IPS-15b (cell line): ENCODE measurements around the gene MOB2.

ENCODE experiments used
- H3K27me3 ChIP-seq: one replicate; pipeline ENCODE4 v1.6.1; 2013; ENCODE audit warnings: low read length; ENCODE audit not compliant: control insufficient read depth, insufficient read depth
- H3K36me3 ChIP-seq: one replicate; pipeline ENCODE4 v1.6.1; 2013; ENCODE audit warnings: low read length; ENCODE audit not compliant: control insufficient read depth, insufficient read depth
- H3K4me1 ChIP-seq: one replicate; pipeline ENCODE4 v1.6.1; 2013; ENCODE audit warnings: mild to moderate bottlenecking, low read length; ENCODE audit not compliant: control insufficient read depth, insufficient read depth
- H3K4me3 ChIP-seq: one replicate; pipeline ENCODE4 v1.5.1; 2013; ENCODE audit warnings: low read depth, low read length
- H3K9ac ChIP-seq: one replicate; pipeline ENCODE4 v1.6.1; 2013; ENCODE audit warnings: low read depth, mild to moderate bottlenecking, low read length
- H3K9me3 ChIP-seq: one replicate; pipeline ENCODE4 v1.6.1; 2013; ENCODE audit warnings: mild to moderate bottlenecking, low read length; ENCODE audit not compliant: control insufficient read depth, insufficient read depth

The MOB2 gene

DNA sequence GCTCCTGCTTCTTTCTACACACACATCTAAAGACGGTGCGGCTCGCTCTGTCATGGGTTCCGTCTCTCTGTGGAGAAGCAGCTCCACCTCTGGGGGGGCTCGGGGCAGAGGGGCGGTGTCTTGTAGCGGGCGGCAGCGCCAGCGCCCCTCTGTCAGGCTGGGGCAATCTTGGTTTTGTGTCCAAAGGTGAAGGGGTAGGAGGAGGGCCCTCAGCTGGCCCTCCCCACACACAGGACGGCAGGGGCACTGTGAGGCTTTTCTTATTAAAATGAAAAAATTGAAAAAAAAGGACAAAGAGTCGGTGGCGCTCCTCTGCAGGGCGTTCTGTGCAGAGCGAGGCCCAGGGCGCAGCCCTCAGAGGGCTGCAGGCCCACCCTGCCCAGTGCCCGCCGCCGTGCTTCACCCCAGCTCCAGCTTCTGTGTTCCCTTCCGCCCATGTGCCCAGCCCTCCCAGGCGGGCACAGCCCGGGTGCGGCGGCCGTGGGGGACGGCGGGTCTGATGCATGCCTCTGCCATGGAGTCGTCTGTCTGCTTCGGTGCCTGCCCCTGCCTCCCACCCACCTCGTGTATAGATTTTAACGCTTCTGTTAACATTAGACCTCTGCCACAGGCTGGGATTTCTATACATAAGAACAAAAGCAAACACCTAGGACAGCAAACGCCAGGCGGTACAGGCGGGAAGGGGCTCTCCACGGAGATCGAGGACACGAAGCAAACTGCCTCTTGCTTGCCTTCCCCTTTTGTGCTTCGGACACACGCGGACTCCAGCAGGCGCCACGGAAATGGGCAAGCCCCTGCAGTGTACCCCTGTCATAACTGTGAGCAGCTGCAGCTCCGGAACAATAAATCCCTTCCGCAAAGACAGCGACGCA, 24.5 kb downstream of the MOB2 start:
- H3K27me3 ChIP-seq: no peaks in the 10 kb centered on the region
- no peaks in the 10 kb centered on the region for H3K4me1 ChIP-seq
- no peak overlapping the region for H3K9ac ChIP-seq
- H3K4me3 ChIP-seq: no peak overlapping the region
- H3K9me3 ChIP-seq: no peaks in the 10 kb centered on the region
- H3K36me3 ChIP-seq: peaks cover 4% of the 10 kb centered on the region

DNA sequence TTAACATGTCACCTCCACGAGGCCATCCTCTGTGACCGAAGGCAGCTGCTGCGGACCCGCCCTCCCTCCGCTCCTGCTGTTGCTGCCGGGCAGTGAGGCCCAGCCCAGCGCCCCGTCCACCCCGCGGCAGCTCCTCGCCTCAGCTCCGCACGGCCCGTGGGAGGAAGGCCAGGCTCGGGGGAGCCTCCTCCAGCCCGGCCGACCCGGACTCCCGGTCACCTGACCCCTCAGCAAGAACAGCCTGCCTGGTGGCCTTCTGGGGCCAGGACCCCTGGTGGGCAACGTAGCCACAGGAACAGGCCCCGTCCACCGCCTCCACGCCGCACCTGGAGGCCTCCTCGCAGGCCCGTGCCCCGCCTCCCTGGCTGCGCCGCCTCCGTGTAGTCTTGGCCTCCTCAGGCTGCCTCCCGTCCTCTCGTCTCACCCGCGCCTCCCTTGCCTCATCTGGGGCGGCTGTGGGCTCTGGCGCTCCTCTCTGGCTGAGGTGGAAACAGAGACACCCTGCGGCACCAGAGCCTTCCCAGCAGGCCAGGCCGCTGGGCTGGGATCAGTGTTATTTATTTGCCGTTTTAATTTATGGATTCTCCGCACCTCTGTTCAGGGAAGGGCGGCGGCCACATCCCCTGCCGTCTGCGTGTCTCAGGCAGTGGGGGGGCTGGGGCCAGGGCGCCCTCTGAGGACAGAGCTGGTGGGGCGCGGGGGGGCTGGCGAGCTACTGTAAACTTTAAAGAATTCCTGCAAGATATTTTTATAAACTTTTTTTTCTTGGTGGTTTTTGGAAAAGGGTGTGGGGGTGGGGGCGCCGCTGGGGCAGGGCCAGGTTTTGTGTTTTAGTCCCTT, 25.4 kb downstream of the MOB2 start:
- Histone ChIP-seq H3K4me3 (no peak overlapping the region), H3K9me3 (no peaks in the 10 kb centered on the region), H3K36me3 (peaks cover 8% of the 10 kb centered on the region), H3K4me1 (no peaks in the 10 kb centered on the region), H3K9ac (no peak overlapping the region), H3K27me3 (no peaks in the 10 kb centered on the region)

DNA sequence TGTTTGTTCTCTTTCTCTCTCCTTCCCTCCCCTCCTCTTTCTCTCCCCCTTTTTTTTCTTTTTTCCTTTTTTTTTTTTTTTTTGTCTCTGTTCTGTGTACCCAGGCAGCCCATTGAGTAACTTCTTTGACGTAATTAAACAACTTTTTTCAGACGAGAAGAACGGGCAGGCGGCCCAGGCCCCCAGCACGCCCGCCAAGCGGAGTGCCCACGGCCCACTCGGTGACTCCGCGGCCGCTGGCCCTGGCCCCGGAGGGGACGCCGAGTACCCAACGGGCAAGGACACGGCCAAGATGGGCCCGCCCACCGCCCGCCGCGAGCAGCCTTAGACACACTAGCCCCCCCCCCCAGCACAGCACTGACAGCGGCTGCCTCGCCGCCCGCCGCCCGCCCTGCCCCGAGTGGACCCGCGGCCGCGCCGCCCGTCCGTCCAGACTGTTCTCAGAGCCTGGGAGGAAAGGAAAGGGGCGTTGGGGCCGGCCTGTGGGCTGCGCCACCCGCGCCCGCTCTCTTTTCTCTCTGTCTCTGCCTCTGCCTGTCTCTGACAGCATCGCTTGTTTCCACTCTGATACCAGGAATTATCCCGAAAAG, 26.1 kb downstream of the MOB2 start:
- H3K4me1 ChIP-seq: no peaks in the 10 kb centered on the region
- no peaks in the 10 kb centered on the region for H3K9me3 ChIP-seq
- no peak overlapping the region for H3K9ac ChIP-seq
- H3K36me3 ChIP-seq: peaks cover 9% of the 10 kb centered on the region
- no peak overlapping the region for H3K4me3 ChIP-seq
- no peaks in the 10 kb centered on the region for H3K27me3 ChIP-seq

DNA sequence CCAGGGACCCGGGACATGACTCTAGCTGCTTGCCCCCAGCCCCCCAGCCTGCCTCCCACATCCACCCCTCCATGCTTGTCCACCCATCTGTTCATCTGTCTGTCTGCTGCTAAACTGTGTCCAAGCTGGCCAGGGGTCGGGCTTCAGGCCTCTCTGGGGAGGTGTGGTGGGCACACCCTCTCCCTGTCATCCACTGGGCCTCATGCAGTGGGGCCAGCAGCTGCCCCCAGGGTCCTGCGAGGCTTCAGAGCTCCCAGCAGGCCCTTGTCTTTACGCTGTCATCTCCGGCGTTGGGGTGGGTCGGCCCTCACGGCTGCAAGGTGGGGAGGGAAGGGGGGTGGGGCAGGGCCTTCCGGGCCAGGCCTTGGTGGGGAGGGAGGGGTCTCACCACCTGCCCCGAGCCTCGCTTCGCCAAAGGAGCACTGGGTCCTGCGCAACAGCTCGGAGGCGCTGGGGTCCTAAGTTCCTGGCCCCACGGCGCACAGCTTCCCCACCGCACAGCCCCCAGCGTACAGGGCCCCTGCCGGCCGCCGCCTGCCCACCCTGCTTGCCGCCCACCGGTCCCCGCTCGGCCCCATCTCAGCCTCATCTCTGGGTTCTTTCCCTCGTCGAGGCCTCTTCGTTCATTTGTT, 26.7 kb downstream of the MOB2 start:
- Histone ChIP-seq H3K9me3 (no peaks in the 10 kb centered on the region), H3K36me3 (peaks cover 7% of the 10 kb centered on the region)

DNA sequence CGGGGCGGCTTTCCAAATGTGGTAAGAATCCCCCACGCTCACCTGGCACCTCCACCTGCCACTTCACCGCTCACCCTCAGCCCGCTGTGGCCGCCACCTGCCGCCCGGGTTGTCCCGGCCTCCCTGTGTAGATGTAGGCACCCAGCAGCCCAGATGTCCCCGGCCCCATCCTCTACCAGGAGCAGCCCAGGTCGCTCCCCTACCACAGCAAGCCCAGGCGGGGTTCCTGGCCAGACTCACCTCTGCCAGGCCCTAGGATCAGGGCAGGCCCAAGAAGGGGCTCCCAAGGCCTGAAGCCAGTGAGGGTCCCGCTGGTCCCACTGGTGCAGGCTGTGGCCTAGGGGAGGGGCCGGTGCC, 27.4 kb downstream of the MOB2 start:
- Histone ChIP-seq H3K4me1 (no peaks in the 10 kb centered on the region), H3K9ac (no peak overlapping the region), H3K9me3 (no peaks in the 10 kb centered on the region), H3K27me3 (no peaks in the 10 kb centered on the region), H3K4me3 (no peak overlapping the region), H3K36me3 (peaks cover 12% of the 10 kb centered on the region)

More for the DNA sequence above, 26.7 kb downstream of the MOB2 start:
- Histone ChIP-seq H3K9ac (no peak overlapping the region), H3K27me3 (no peaks in the 10 kb centered on the region), H3K4me1 (no peaks in the 10 kb centered on the region), H3K4me3 (no peak overlapping the region)

DNA sequence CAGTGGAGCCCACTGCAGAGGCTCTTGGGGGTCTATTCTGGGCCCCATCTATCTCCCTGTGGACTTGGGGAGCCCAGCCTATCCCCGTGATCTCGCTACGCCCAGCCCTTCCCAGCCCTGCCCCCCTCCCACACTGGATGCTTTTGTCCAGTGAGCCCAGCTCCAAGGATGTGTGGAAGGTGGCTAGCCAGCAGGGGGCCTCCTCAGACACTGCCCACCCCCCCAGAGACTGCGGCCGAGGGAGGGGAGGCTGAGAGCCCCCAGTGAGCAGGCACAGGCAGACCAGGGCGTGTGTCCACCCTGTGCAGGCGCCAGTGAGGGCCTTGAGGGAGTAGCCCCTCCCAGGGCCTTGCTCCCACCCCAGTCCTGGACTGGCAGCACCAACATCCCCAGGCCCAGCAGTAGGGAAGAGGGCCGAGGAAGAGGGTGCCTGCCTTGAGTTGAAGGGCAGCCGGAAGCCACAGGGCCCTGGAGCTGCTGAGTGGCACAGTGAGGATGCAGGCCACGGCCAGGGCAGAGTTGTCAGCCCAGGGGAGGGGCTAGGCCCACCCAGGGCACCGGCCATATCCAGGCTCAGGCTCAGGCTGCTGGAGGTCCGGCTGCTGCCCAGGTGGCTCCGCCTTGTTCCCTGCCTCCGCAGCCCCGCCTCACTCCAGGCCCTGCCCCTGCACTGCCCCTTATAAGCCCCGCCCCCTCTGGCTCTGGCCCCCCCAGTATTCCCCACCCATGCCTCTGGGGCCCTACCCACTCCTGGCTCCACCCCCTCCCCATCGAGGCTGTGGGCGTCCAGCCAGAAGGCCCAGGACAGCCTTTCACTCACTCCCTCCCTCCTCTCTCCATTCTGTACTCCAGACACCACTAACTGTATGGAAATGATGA, 28.0 kb downstream of the MOB2 start:
- no peaks in the 10 kb centered on the region for H3K9me3 ChIP-seq
- no peaks in the 10 kb centered on the region for H3K4me1 ChIP-seq
- no peak overlapping the region for H3K4me3 ChIP-seq
- H3K27me3 ChIP-seq: no peaks in the 10 kb centered on the region
- H3K36me3 ChIP-seq: peaks cover 13% of the 10 kb centered on the region
- H3K9ac ChIP-seq: no peak overlapping the region

DNA sequence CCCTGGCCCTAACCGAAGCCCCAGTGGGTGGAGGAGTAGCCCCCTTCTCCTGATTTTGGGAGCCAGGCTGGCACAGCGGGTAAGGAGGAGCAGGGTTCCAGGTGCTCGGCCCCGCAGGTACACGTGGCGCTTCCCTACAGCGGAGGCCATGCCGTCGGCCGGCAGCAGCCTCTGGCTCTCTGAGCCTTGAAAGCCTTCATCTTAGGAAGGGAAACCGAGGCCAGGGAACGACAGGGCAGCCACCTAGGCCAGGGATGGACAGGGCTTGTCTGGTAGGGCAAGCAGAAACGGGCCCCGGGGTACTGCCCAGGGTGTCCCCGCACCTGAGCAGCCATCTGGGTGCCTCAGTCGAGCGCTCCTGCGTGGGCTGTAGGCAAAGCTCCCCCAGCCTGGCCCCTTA, 28.7 kb downstream of the MOB2 start:
- H3K4me3 ChIP-seq: no peak overlapping the region
- no peaks in the 10 kb centered on the region for H3K9me3 ChIP-seq
- H3K4me1 ChIP-seq: no peaks in the 10 kb centered on the region
- H3K27me3 ChIP-seq: no peaks in the 10 kb centered on the region
- peaks cover 15% of the 10 kb centered on the region for H3K36me3 ChIP-seq
- H3K9ac ChIP-seq: no peak overlapping the region

DNA sequence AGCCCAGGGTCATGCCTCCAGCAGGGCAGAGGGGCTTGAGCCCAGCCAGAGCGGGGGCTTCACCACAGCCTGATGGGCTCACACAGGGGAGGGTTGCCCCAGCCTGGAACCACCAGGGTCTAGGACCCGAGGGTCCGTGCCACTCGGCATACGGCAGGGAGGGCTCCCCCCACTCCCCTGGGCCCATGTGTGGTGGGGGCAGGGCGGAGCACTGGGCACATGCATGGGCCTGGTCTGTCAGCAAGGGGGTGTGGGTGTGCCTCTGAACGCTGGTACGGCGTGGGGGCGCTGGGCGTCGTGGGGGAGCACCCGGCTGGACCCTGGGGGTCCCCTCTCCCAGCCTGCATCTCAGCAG, 29.3 kb downstream of the MOB2 start:
- Histone ChIP-seq H3K9me3 (no peaks in the 10 kb centered on the region), H3K4me3 (no peak overlapping the region), H3K9ac (no peak overlapping the region), H3K27me3 (no peaks in the 10 kb centered on the region), H3K36me3 (peaks cover 18% of the 10 kb centered on the region), H3K4me1 (no peaks in the 10 kb centered on the region)

DNA sequence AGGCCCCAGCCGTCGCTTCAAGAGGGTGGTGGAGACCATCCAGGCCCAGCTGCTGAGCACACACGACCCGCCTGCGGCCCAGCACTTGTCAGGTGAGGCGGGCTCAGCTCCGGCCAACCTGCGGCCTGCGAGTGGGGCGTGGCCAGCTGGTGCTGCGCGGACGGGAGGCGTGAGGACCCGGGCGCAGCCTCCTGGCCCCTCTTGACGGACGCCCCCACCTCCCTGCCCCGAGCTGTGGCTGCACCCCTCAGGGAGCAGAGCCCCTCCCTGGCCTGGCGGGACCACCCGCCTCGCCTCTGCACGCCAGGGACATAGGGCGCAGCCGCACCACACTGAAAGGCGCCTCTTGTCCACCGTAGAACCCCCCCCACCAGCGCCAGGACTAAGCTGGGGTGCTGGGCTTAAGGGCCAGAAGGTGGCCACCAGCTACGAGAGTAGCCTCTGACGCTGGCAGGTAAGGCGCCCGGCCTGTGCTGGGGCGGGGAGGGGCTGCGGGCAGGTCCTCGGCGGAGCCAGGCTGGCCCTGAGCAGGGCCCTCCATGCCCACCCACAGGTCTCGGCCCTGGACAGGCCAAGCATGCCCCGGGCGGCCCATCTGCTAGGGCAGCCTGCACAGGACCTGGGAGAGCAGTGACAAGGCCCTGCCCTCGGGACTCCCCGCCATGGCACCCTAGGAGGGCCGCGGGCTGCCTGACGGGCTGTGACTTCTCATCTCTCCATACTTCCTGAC, 29.8 kb downstream of the MOB2 start:
- peaks cover 18% of the 10 kb centered on the region for H3K36me3 ChIP-seq
- H3K4me3 ChIP-seq: no peak overlapping the region
- H3K9me3 ChIP-seq: no peaks in the 10 kb centered on the region
- H3K9ac ChIP-seq: no peak overlapping the region
- H3K4me1 ChIP-seq: no peaks in the 10 kb centered on the region
- H3K27me3 ChIP-seq: no peaks in the 10 kb centered on the region

DNA sequence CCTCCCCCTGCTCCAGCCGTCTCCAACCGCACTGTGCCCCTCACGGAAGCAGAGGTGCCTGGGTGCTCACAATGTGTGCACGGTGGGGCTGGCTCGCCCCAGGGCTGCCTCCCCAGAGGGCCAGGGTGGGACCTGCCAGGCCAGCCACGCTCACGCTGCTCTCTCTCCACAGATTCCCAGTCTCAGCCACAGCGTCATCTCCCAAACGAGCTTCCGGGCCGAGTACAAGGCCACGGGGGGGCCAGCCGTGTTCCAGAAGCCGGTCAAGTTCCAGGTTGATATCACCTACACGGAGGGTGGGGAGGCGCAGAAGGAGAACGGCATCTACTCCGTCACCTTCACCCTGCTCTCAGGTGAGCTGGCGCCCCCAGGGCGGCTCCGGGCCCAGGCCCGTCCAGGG, 30.4 kb downstream of the MOB2 start:
- H3K4me1 ChIP-seq: no peaks in the 10 kb centered on the region
- no peak overlapping the region for H3K4me3 ChIP-seq
- H3K9ac ChIP-seq: no peak overlapping the region
- no peaks in the 10 kb centered on the region for H3K9me3 ChIP-seq
- no peaks in the 10 kb centered on the region for H3K27me3 ChIP-seq
- H3K36me3 ChIP-seq: peaks cover 18% of the 10 kb centered on the region
